ENCODE measurements around the gene COA1. TPM values are rescaled to one million over a fixed set of nuclear protein-coding genes. Genes with fewer than 3 reads are reported as not detected.

The COA1 gene
- total and polyA plus RNA-seq, 9 of the 15 experiments (the other 6 are each of a cell fraction or from before 2014, with no cell fraction given), result 98.9 to 463 (median 181) TPM

- peak; percentile 31 for TF ChIP-seq ZFP36 (IDR thresholded peaks at IDR 0.05; ENCODE audit: low read depth, low read length, partially characterized antibody)
- TF ChIP-seq RCOR1 (IDR thresholded peaks at IDR 0.05; ENCODE audit: borderline replicate concordance in 1 of 2, low read depth in 2 of 2, low read length in 2 of 2), result peak; percentile 51 to 89; a peak in 3 of 4 replicates
- TF ChIP-seq MTA1 (IDR thresholded peaks at IDR 0.05; ENCODE audit: borderline replicate concordance), result 0 out of 2 replicates have a peak, but pooled peaks have one; percentile 40
- TF ChIP-seq MED1 (CRISPR knock-in tag; IDR thresholded peaks at IDR 0.05; ENCODE audit: borderline replicate concordance), result no peak
- peak; percentile 53 for TF ChIP-seq CCNT2 (IDR thresholded peaks at IDR 0.05; ENCODE audit: borderline replicate concordance, extremely low read depth, insufficient read length, low read depth, low read length)
- TF ChIP-seq SUPT5H (IDR thresholded peaks at IDR 0.05), result no peak
- TF ChIP-seq TFAP4 (CRISPR knock-in tag; IDR thresholded peaks at IDR 0.05; ENCODE audit: borderline replicate concordance), result peak; percentile 79
- no peak for TF ChIP-seq TAF7 (tag; IDR thresholded peaks at IDR 0.05)
- no peak for TF ChIP-seq SNIP1 (IDR thresholded peaks at IDR 0.05; ENCODE audit: low read depth)
- TF ChIP-seq XRCC5 (IDR thresholded peaks at IDR 0.05; ENCODE audit: low read depth, low read length), result no peak
- TF ChIP-seq ZNF431 (CRISPR knock-in tag; IDR thresholded peaks at IDR 0.05), result no peak
- no peak for TF ChIP-seq THRA (IDR thresholded peaks at IDR 0.05)
- no peak for TF ChIP-seq CCAR2 (IDR thresholded peaks at IDR 0.05; ENCODE audit: low read depth, low read length)
- TF ChIP-seq CBFB (CRISPR knock-in tag; IDR thresholded peaks at IDR 0.05), result no peak
- no peak for TF ChIP-seq ZNF217 (CRISPR knock-in tag; IDR thresholded peaks at IDR 0.05)
- TF ChIP-seq SREBF1 (IDR thresholded peaks at IDR 0.05; ENCODE audit: borderline replicate concordance, low read depth, low read length), result no peak
- no peak for TF ChIP-seq ESRRA (IDR thresholded peaks at IDR 0.05; ENCODE audit: borderline replicate concordance, low read depth)
- TF ChIP-seq FOXA3 (CRISPR knock-in tag; conservative IDR thresholded peaks at IDR 0.05 in 1 of 2, IDR thresholded peaks at IDR 0.05 in 1 of 2), result no peak
- no peak for TF ChIP-seq IFI16 (CRISPR knock-in tag; IDR thresholded peaks at IDR 0.05)
- no peak for TF ChIP-seq PTRF (tag; IDR thresholded peaks at IDR 0.05)
- TF ChIP-seq NRF1 (conservative IDR thresholded peaks at IDR 0.05 in 1 of 2, IDR thresholded peaks at IDR 0.05 in 1 of 2), result no peak
- 0 out of 2 replicates have a peak, but pooled peaks have one; percentile 21 for TF ChIP-seq ZNF766 (CRISPR knock-in tag; conservative IDR thresholded peaks at IDR 0.05)
- no peak for TF ChIP-seq ZNF589 (CRISPR knock-in tag; IDR thresholded peaks at IDR 0.05; ENCODE audit: low read depth)
- TF ChIP-seq ZBTB7A (IDR thresholded peaks at IDR 0.05; ENCODE audit: borderline replicate concordance, control insufficient read depth, low read depth, low read length), result peak; percentile 30; the same call in 1 of the 2 replicates
- TF ChIP-seq POLR2G (IDR thresholded peaks at IDR 0.05; ENCODE audit: low read depth, low read length), result no peak
Measured at GRCh38 chr7:43750016-43750887, 20.9 kb upstream of the COA1 start (continued).
